Brain pericyte (primary cell): ENCODE data around the gene TTC28.
"Not testable (repeated sequence)": the region's sequence is repeated elsewhere in the genome, so short reads cannot be mapped to it uniquely, and the experiment has no call there.

Source experiments
- DNase-seq: peaks from one replicate; pipeline ENCODE4 v3.0.0-alpha.2; 2012; ENCODE audit warnings: low read depth, low spot score

Gene TTC28

DNA sequence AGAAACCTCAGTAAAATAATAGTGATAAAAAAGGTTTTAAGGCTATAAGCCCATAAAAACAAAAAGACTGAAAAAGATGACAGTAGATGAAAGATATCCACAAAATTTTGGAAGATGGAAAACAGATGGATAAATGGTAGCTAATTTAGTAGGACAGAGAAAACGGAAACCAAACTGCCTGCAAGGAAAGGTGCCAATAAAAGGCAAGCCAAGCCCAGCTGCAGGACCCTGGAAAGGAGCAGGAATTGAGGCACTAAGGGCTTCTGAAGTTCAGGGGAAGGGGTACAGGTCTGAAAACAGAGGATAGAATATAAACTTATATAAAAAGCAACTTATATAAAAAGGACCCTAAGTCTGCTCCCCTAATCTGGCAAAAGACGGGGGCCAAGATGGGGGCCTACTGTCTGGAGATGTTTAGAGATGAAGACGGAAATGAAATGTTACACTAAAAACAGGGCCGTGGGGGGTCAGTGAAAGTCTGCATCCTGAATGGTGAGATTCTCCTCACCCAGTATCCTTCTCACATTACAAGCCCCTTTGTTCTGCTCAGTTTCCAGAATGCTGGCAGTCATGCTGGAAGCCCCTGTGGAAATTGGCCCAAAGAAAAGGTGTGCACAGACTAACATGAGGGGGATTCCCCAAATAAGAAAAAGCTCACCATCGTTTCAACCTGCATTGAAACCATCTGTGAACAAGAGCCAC, 491.3 kb downstream of the TTC28 start:
- no peak for DNase-seq

DNA sequence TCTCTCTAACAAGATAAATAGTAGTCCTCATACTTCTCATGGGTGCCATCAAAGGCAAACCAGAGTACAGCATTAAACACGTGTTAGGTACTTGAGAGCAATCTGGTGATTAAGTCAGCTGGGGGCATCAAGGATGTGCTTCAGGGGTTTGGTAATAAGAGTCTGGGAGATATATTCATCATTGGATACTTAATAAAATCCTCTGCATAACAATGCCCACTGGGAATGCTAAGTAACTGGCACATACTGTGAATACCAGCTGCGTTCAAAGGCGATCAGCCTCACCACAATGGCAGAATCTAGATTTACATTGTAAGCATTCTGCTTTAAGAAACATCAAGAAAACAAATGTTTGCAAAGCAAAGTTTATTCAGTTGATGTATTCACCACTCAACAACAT, 492.0 kb downstream of the TTC28 start:
- no peak for DNase-seq

DNA sequence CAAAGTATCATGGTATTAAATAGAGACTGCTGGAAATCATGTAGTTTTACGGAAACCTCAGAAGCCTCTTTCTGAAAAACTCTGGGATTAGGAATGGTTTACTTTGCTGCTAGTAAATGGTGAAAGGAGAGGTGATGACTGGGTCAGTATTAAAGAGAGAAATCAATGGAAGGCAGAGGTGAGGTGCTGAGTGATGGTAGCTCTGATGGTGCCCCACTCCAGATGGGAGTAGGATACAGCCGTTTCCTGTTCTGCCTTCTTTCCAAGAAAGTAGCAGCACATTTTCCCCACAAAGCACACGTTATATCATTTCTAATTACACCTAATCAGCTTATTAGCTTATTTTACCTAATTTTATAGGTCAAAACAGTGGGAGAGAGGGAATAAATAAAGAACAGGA, 493.0 kb downstream of the TTC28 start:
- DNase-seq: no peak

DNA sequence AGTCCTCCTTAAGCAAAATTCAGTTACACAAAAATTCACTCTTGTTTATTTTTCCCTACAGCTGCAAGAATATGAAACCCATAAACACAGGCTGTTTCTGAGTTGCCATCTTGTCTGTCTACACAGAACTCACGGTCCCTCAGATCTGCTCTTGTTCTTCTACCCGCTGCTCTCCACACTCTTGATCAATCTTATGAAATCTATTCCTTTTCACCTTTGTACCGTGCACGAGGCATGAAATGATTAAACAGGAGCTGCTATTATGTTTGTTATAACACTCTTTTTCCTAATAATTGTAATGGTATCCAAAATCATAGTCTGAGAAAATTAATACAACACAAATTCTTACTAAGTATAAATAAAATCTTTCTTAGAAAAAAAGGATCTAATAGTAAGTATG, 494.5 kb downstream of the TTC28 start:
- DNase-seq: no peak

DNA sequence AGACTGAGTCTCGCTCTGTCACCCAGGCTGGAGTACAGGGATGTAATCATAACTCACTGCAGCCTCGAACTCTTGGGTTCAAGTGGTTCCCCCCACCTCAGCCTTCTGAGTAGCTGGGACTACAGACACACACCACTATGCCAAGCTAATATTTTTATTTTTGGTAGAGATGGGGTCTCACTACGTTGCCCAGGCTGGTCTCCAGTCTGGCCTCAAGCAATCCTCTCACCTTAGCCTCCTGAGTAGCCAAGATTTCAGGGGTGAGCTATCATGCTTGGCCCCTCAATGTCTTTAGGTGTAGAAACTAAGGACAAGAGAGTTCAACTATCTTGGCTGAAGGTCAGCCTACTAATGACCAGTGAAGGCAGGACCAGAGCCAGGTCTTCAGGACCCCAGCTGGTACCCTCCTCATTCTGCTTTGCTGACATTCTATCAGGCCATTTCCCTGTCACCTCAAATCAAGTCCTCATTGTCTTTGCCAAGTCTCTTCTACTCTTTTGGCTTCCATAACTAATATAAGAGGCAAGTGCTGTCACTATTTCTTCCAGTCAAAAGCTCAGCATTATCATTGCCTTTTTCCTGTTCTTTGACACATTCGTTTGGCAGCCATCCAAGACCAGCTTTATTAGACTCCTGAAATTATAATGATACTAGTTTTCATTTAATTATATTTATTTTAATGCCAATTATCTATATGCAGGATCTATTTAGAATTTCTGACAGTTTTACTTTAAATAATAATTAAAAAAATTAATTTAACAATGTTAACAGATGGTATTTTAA, 496.4 kb downstream of the TTC28 start:
- DNase-seq: no peak

DNA sequence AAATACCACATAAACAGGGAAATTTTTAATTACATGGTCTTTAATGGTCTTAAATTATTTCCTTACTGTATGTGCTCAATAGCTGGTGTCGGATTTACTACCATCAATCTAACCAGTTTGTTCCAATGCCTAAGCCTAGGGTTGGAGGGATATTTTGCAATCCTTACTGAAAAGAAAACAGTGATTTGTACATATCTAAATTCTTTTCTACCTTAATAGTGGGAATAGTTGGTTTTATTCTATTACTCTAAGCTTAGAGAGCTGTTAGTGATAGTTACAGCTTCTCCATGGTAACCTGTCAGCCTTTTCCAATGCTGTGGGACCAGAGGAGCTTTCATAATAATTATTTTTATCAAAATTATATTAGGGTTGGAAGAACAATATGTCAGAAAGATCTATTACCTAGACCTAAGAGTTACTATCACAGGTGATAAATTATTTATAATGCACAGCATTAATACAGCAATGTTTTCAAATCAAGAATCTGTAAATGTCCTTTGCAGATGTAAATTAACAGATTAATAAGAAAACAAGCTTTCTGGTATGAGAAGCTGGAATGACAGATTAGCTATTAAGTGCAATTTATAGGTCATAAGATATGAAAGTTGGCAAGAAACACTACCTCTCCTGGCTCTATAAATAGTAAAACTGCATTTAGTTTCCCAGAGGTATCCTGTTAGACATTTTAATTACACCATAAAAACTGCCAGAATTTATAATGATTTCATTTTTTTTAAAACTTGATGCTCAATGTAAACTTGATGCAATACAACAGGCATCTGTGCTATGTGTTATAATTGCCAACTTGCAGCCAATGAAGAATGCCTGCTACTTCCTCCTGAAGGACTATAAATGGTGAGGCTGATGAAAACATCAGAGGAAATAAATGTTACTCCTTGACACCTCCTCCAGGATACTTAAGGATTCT, 498.6 kb downstream of the TTC28 start:
- DNase-seq: no peak

DNA sequence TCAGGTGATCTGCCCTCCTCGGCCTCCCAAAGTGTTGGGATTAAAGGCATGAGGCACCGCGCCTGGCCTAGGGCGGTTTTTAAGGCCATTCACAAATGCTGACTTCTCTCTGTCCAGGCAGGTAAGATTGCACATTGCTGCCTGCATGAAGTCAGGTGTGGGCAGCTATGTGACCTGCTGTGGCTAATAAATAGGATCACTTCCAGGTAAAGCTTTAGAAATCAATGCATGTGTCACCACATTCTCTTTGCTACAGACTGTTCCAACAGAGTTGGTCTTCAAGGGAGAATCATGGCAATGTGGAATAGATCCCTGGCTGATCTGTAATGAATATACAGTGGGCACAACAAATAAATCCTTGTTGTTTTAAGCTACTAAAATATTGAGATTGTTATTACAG, 500.2 kb downstream of the TTC28 start:
- DNase-seq: no peak

DNA sequence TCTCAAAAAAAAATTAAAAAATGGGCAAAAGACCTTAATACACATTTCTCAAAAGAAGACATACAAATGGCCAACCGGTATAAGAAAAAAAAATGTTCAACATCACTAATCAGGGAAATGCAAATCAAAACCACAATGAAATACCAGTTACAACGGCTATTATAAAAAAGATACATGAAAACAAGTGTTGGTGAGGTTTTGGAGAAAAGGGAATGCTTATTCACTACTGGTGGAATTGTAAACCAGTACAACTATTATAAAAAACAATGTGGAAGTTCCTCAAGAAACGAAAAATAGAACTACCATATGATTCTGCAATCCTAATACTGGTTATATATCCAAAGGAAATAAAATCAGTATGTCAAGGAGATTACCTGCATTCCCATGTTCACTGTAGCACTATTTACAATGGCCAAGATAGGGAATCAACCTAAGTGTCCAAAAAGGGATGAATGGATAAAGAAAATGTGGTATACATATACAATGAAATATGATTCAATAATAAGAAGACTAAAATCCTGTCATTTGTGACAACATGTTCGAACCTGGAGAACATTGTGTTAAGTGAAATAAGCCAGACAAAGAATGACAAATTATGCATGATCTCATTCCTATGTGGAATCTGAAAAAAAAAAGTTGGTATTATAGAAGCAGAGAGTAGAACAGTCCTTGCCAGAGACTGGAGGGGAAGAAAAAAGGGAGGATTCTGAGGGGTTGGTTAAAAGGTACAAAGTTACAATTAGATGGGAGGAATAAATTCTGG, 503.7 kb downstream of the TTC28 start:
- no peak for DNase-seq

DNA sequence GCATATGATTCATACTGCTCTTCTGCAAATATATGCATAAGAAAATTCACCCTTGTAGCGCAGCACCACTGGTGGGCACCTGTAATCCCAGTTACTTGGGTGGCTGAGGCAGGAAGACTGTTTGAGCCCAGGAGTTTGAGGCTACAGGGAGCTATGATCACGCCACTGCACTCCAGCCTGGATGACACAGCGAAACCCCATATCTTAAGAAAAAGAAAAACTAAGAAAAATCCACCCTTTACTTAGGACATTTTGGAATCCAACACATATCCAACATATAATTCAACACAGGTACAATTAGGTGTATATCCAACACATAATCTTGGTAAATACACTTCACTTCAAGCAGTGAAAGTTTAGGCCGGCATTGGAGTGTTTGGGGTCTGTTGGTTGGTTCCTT, 505.1 kb downstream of the TTC28 start:
- no peak for DNase-seq

DNA sequence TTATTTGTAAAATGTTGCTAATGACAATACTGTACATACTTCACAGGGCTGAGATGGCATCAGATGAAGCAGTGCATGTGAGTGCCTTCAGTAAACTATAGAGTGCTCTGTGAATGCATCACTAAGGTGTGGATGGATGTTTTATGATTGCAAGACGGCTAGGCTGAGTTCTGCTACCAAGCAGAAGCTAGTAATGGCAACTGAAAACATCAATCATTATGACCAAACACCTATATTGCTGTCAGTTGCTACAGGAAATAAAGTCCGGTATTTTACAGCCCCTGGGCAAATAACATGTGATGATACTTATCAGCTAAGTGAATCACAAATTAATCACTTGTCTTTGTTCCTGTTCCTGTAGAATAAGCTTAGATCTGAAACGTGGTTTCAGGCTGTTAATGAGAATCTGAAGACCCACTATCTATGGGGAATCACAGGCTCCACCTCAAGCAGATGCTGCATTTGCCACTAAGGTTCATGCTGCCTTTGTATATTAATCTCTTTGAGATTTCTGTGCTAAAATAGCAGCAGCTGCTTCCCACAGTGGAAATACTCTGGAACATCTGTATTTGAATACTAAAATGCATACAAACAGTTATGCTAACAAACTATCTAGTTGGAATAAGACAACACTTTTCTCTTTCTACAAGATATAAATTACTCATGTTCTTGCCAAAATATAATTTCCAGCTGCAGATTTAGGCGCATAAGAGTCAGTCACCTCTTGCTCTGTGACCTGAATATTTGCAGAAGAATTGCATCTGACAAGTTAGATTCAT, 506.6 kb downstream of the TTC28 start:
- DNase-seq: no peak

DNA sequence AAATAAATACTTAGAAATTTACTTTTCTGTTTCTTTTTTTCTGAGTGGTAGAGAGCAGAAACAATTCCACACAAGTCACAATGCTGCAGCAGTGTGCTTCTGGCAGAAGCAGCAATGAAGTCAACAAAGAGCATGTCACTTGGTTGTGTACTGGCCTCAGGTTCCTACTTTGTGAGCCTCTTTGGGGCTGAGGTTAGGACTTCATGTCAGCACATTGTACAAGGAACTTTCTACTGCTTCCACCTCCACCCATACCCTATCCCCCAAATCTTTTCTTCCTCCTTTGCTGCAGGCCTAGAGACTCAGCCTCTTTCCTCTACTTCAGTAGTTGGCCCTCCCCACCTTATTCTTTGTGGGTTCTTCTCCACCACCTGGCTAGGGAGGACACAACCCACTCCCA, 507.9 kb downstream of the TTC28 start:
- no peak for DNase-seq

DNA sequence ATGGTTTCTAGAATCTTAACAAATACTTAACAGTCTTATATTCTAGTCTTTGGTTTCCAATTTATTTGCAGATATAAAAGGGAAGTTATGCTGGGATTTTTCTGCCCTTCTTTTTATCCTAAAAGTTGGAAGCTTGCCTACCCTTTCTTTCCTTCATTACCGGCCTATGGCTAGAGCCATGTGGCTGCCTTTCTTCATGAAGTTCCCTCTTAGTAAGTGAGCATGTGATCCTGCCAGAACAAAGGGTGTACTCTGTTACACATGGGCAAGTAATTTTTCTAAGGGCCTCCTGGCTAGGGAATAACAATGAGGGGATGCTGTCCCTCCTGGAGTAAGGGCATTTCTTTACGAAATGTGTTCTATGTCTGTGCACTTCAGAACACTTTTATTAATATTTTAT, 508.5 kb downstream of the TTC28 start:
- DNase-seq: no peak

DNA sequence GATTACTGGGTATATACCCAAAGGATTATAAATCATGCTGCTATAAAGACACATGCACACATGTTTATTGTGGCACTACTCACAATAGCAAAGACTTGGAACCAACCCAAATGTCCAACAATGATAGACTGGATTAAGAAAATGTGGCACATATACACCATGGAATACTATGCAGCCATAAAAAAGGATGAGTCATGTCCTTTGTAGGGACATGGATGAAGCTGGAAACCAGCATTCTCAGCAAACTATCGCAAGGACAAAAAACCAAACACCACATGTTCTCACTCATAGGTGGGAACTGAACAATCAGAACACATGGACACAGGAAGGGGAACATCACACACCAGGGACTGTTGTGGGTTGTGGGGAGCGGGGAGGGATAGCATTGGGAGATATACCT, 510.3 kb downstream of the TTC28 start:
- DNase-seq: not testable (repeated sequence)

DNA sequence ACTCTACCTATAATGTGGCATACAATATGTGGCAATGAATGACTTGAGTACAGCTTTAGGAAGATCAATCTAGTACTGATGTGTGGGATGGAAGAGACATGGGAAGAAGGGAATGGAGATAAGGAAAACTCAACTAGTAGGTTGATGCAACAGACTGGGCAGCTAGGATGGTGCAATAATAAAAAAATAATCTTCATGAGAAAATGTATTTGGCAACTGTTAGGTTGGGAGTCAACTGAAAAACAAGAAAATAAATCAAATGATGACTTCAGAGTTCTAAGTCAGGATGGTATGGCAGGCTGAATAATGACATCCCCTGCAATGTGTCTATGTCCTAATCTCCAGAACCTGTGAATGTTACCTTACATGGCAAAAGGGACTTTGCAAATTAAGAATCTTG, 523.8 kb downstream of the TTC28 start:
- no peak for DNase-seq

DNA sequence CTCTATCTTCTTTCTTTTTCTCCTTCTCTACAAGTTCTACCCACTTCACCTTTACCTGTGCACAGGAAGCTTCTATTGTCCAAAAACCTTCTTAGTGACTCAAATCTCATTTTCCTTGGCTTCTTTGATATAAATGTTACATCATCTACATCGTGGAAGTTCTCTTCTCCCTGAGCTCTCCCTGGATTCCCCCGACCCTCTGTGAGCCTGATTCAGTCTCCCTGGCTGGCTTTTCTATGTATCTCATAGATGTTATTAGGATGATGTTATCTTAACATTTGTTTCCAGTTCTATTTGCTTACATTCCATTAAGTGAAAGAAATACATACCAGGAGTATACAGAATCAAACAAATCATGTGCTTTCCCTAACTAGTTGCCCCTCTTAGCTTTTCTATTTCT, 524.8 kb downstream of the TTC28 start:
- no peak for DNase-seq

DNA sequence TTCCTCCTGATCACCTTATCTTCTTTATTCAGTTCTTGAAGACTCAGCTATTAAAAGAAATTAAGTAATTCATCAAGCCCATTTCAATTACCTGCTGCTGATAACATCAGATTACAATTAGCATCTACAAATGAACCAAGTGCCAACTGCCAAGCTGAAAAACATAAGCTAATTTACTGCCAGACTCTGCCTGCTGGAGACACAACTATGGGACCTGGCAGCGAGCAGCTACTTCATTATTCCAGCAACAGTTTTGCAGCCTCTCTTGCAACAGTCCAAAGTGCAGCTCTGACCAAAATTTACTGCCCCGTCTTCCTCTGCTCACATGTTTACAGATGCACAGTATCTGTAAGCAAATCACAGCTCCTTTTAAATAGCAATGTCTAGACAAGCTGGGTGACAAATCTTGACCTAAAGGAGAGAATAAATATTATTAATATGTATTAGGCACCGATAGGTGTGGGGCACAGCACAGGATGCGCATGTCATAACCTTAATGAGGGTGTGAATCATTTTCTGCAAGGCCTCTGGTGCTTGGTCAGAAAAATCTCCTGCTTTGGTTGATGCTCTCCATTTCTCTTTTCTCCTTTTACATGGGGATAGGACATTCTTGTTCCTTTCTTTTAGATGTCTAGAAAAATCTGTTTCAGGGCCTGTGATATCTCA, 528.4 kb downstream of the TTC28 start:
- DNase-seq: no peak

DNA sequence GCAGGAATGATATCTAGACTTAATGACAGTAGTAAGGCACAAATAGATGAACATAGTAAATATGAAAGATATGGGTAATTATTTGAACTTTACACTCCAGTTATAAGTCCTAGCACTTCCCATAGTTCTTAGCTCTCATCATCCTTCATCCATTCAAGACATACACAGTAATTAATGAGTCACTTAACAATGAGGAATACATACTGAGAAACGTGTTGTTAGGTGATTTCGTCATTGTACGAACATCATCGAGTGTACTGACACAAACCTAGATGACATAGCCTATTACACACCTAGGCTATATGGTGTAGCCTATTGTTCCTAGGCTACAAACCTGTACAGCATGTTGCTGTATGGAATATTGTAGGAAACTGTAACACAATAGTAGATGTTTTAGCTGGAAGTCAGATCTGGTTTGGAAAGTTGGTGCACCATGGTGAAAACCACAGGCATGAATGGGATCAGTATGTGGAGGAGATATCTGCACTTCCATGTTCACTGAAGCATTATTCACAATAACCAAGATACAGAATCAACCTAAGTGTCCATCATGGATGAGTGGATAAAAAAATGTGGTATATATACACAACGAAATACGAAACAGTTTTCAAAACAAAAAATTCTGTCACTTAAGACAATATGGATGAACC, 530.7 kb downstream of the TTC28 start:
- DNase-seq: no peak

DNA sequence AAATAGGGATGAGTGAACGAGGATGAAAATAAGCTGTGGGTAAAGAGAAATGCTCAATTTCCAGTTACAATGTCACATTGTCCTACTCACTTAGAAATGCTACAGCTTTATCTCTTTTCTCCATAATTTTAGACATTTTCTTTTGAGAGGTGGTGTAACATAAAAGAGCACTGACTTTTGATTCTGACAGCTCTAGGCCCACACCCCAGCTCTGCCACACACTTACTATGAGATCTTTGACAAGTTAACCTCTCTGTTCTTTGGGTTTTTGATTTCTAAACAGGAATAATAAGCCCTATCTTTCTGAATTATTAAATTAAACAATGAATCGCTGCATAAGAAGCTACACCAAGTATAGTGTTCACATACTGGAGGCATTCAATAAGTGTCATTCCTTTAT, 532.2 kb downstream of the TTC28 start:
- no peak for DNase-seq

DNA sequence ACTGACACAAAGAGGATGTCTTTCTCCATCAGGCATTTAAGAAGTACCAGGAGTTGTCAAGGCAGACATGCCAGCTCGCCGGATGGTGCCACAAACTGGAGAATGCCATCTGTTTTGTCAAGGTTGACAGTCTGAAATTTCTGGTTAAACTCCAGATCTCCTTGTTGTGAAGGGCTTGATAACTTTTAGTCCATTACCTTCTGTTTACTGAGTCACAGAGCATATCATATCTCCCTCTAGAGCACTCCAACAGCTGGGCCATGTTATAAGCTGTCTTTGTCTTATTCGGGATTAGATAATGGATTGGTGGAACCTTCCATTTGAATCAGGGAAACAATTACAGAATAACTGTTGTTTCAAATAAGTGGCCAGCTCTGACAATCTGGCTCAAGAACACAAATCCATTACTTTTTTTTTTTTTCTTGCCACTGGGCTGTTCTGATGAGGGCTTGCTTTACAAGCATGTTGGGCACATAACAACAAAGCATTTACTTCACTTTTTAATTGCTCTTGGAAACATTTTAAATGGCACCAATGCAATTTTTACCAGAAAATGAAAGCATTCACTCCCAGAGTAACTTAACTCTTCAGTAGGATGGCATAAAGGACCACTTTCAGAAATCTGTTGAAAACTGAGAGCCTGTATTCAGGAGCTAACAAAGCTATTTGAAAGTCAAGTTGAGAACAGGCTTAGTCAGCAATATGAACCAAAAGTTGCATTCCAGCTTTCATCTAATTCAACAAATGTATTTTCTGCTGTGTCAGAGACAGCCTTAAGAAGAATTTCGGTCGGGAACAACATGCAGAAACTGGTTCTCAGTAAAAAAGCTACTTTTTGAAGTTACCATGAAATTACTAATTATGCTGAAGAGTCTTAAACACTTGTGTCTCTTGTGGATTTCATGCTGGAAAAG, 533.0 kb downstream of the TTC28 start:
- no peak for DNase-seq
